Neuron (in vitro differentiated cells): ENCODE data around the gene DNAJC28.
A peak's percentile ranks its signal among the peaks of the same experiment; 100 is the strongest.
"Not testable (repeated sequence)": the region's sequence is repeated elsewhere in the genome, so short reads cannot be mapped to it uniquely, and the experiment has no call there.

Source experiments
- H2AFZ ChIP-seq: one replicate; pipeline ENCODE4 v1.6.1; 2013; ENCODE audit warnings: low read depth, mild to moderate bottlenecking, inconsistent platforms, low read length, moderate library complexity
- H3K27me3 ChIP-seq: one replicate; pipeline ENCODE4 v1.6.1; 2013; ENCODE audit warnings: low read length; ENCODE audit not compliant: insufficient read depth
- H3K36me3 ChIP-seq: one replicate; pipeline ENCODE4 v1.6.1; 2013; ENCODE audit warnings: low read length; ENCODE audit not compliant: insufficient read depth
- H3K4me1 ChIP-seq: one replicate; pipeline ENCODE4 v1.6.1; 2013; ENCODE audit warnings: low read length; ENCODE audit not compliant: insufficient read depth
- H3K4me3 ChIP-seq: 2 replicates; pipeline ENCODE4 v1.5.1; 2013; ENCODE audit warnings: mild to moderate bottlenecking, low read length, moderate library complexity
- H3K9me3 ChIP-seq: one replicate; pipeline ENCODE4 v1.6.1; 2013; ENCODE audit warnings: low read length

The DNAJC28 gene

DNA sequence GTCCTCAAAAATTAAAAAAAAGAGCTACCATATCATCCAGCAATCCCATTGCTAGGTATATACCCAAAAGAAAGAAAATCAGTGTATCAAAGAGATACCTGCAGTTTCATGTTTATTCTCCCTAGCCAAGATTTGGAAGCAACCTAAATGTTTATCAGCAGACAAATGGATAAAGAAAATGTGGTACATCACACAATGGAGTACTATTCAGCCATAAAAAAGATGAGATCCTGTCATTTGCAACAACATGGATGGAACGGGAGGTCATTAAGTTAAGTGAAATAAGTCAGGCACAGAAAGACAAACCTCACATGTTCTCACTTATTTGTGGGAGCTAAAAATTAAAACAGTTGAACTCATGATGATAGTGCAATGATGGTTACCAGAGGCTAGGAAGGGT, 15.5 kb upstream of the DNAJC28 start:
- not testable (repeated sequence) for H3K4me3 ChIP-seq, H3K27me3 ChIP-seq, H3K4me1 ChIP-seq, H3K9me3 ChIP-seq, H2AFZ ChIP-seq
- peaks cover 68% of the 10 kb centered on the region for H3K36me3 ChIP-seq

DNA sequence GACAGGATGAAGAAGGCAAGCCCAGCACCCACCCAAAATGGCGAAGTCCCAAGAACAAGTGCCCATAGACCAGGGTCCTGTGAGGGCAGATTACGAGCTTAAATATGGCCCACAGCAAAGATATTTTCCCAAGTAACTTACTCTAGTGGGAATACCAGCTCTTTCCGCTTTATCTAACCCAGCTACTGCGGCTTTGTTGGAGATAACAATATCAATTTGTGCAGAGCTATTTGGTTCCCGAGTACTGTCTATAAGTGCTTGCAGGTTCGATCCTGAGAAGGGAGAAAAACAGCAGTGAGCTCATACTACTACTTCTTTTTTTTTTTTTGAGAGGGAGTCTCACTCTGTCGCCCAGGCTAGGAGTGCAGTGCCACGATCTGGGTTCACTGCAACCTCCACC, 14.3 kb upstream of the DNAJC28 start:
- Histone ChIP-seq H2AFZ (no peak overlapping the region), H3K36me3 (peaks cover 59% of the 10 kb centered on the region), H3K4me3 (no peak overlapping the region), H3K27me3 (no peaks in the 10 kb centered on the region), H3K9me3 (peaks cover 5% of the 10 kb centered on the region), H3K4me1 (no peaks in the 10 kb centered on the region)

DNA sequence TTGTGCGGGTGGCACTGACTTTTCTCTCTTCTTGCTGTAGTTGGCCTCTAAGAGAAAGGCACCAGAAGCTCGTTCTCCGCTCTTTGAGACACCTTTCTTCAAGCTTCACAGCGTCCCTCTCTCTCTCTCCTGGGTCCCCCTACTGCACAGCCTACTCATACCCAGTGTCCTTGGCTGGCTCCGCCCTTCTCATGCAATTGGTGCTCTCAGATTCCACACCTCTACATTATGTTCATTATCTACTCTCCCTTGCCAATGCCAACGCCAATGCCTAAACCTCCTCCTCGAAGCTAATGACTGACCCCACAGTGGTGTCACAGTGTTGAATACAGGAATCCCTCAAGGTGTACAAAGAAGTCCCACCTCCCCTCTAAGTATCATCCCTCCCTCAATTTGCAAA, 4.8 kb upstream of the DNAJC28 start:
- Histone ChIP-seq H3K4me1 (no peaks in the 10 kb centered on the region), H2AFZ (no peak overlapping the region), H3K36me3 (no peaks in the 10 kb centered on the region), H3K27me3 (no peaks in the 10 kb centered on the region), H3K4me3 (no peak overlapping the region), H3K9me3 (no peaks in the 10 kb centered on the region)

DNA sequence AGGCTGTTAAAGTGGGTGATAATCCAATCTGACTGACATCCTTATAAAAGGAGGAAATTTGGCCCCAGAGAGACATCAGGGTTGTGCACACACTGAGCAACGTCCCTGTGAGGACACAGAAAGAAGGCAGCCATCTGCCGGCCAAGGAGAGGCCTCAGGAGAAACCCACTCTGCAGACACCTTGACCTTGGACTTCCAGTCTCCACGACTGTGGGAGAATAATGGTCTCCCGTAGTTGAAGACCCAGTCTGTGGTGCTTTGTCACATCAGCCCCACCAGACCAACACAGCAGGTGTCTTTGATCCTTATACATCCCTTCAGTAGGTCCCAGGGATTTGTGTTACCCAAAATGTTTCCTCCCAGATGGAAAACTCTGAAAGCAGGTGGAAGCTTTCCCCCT, 4.2 kb upstream of the DNAJC28 start:
- H2AFZ ChIP-seq: no peak overlapping the region
- peaks cover 4% of the 10 kb centered on the region for H3K4me1 ChIP-seq
- H3K27me3 ChIP-seq: no peaks in the 10 kb centered on the region
- H3K36me3 ChIP-seq: no peaks in the 10 kb centered on the region
- H3K4me3 ChIP-seq: no peak overlapping the region
- H3K9me3 ChIP-seq: no peaks in the 10 kb centered on the region

DNA sequence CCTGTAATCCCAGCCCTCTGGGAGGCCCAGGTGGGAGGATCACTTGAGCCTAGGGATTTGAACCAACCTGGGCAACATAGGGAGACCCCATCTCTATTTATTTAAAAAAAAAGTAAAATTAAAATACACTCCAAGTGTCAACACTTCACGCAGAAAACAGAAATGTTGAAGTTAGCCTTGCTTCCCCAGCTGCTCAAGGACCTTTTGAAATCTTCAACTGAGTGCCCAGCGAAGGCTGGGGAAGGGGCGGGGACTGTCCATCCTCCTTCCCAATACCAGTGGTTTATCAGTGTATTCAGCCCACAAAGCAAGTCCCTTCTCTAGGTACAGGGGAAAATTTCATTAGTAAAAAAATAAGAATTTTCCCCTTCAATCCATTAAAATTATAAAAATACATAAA, 2.2 kb upstream of the DNAJC28 start:
- Histone ChIP-seq H3K36me3 (no peaks in the 10 kb centered on the region), H3K4me3 (no peak overlapping the region), H3K4me1 (peaks cover 5% of the 10 kb centered on the region), H2AFZ (no peak overlapping the region), H3K27me3 (no peaks in the 10 kb centered on the region), H3K9me3 (no peaks in the 10 kb centered on the region)

DNA sequence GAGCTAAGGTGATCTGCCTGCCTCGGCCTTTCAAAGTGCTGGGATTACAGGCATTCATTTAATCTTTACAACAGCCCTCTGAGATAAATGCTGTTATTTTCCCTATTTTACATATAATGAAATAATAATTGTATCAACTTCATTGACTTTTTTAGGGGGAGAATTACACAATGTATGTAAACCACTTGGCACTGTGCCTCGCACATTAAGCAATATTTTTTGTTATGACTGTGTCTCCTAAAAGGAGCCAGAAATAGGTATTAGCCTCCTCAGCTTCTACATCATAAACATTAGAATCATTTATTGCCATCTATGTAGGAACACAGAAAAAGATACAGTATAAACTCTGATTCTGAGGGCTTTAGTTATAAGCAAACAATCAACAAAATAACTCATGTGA, 1.1 kb upstream of the DNAJC28 start:
- peaks cover 5% of the 10 kb centered on the region for H3K4me1 ChIP-seq
- no peaks in the 10 kb centered on the region for H3K9me3 ChIP-seq
- H2AFZ ChIP-seq: no peak overlapping the region
- no peak overlapping the region for H3K4me3 ChIP-seq
- no peaks in the 10 kb centered on the region for H3K36me3 ChIP-seq
- no peaks in the 10 kb centered on the region for H3K27me3 ChIP-seq

DNA sequence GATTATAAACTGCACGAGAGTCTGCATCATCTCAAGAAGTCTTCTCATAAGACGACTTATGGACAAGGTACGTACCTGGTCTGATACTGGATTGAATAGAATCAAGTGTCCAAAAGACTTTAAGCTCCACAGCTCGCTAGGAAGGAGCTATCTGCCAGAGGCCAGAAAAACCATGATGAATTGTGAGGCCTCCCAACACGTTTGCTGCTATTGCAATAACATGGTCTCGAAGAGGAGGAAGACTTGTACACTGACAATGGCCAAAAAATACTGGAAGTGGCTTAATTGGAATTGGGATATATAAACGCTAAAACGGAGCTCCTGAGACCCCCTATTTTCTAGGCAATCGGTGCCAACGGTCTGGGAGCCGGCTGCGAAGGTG, 534 bp downstream of the DNAJC28 start:
- no peaks in the 10 kb centered on the region for H3K27me3 ChIP-seq
- no peaks in the 10 kb centered on the region for H3K36me3 ChIP-seq
- H3K9me3 ChIP-seq: no peaks in the 10 kb centered on the region
- H3K4me1 ChIP-seq: peaks cover 5% of the 10 kb centered on the region
- peak overlapping the region; percentile 72 for H2AFZ ChIP-seq
- peak overlapping the region; percentile 73 for H3K4me3 ChIP-seq

DNA sequence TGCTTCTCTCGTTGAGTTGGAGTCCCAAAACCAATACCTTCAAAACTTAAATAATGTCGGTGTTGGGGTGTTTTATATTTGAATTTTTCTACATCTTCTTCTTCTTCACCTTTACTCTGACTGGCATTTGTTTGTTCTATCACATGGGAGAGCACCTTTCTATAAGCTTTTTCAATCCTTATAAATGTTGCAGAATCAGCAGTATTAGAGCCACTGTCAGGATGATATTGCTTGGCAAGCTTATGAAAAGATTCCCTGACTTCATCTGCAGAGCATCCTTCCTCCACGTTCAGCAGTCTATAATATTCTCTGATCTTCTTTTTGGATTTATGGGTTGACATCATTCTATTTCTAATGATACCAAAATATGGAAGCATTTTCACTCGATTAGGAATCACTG, 2.6 kb downstream of the DNAJC28 start:
- no peaks in the 10 kb centered on the region for H3K36me3 ChIP-seq
- no peak overlapping the region for H2AFZ ChIP-seq
- no peaks in the 10 kb centered on the region for H3K9me3 ChIP-seq
- no peaks in the 10 kb centered on the region for H3K27me3 ChIP-seq
- no peak overlapping the region for H3K4me3 ChIP-seq
- H3K4me1 ChIP-seq: peaks cover 5% of the 10 kb centered on the region

DNA sequence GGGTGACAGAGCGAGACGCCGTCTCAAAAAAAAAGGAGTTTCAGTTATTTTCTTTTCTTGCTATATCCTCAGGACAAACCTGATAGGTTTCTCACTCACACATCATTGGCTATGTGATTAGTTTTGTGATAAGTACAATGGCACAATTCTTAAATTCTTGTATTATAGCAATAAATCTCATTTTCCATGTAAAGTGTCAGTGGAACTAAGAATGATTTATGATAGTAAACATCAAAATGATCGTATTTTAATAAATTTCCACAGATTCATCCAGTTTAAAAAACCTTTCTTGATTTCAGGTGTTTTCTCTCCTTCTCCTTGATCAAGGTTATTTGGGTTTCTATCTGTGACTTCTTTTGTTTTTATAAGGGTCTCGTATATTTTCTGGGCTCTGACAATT, 3.5 kb downstream of the DNAJC28 start:
- H3K27me3 ChIP-seq: no peaks in the 10 kb centered on the region
- H2AFZ ChIP-seq: no peak overlapping the region
- H3K9me3 ChIP-seq: no peaks in the 10 kb centered on the region
- H3K4me1 ChIP-seq: peaks cover 5% of the 10 kb centered on the region
- no peaks in the 10 kb centered on the region for H3K36me3 ChIP-seq
- no peak overlapping the region for H3K4me3 ChIP-seq

DNA sequence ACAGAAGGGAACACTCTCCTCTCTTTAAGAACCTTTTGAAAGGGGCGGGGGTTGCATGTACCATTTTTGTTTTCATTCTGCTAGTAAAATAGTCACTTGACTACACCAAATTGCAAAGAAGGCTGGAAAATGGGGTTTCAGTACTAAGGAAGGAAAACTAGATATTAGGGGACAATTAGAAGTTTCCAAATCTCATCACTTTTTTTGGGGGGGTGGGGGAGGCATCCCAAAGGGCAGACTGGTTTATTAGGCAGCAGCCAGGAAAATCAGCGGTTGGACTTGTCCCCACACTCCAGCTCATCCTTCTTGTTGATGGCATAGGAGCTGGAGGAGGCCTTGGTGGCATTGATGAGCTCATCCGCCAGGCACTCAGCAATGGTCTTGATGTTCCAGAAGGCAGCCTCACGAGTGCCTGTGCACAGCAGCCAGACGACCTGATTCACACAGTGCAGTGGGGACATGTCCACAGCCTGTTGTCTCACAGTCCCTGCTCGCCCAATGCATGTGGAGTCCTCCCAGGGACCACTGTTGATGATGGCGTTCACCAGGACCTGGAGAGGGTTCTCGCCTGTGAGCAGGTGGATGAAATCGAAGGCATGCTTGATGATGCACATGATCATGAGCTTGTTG, 10.1 kb downstream of the DNAJC28 start:
- Histone ChIP-seq H3K27me3 (no peaks in the 10 kb centered on the region), H3K36me3 (no peaks in the 10 kb centered on the region), H2AFZ (no peak overlapping the region)

DNA sequence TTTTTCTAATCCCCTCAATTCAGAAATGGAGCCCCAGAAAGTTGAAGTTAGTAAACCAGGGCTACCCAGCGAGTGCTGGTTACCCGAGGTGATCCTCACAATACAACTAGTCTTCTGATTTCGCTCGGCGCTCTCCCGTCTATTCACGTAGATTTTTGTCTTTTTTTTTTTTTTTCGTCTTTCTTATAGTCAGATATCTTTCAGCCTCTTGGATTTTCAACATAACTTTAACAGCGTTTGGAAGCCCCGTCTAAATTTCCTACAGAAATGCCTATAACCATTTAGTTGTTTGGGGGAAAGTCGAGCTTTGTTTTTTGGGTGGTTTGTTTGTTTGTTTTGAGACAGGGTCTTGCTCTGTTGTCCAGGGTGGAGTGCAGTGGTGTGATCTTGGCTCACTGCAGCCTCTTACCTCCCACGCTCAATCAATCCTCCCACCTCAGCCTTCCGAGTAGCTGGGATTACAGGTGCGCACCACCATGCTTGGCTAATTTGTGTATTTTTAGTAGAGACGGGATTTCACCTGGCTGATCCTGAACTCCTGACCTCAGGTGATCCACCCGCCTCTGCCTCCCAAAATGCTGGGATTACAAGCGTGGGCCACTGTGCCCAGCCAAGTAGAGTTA, 10.9 kb downstream of the DNAJC28 start:
- Histone ChIP-seq H3K36me3 (no peaks in the 10 kb centered on the region), H3K4me3 (peak overlapping the region; percentile 95), H3K4me1 (peaks cover 8% of the 10 kb centered on the region), H2AFZ (peak overlapping the region; percentile 85), H3K27me3 (no peaks in the 10 kb centered on the region), H3K9me3 (no peaks in the 10 kb centered on the region)

More for the DNA sequence above, 10.1 kb downstream of the DNAJC28 start:
- H3K4me1 ChIP-seq: peaks cover 8% of the 10 kb centered on the region
- H3K4me3 ChIP-seq: no peak overlapping the region
- H3K9me3 ChIP-seq: no peaks in the 10 kb centered on the region

DNA sequence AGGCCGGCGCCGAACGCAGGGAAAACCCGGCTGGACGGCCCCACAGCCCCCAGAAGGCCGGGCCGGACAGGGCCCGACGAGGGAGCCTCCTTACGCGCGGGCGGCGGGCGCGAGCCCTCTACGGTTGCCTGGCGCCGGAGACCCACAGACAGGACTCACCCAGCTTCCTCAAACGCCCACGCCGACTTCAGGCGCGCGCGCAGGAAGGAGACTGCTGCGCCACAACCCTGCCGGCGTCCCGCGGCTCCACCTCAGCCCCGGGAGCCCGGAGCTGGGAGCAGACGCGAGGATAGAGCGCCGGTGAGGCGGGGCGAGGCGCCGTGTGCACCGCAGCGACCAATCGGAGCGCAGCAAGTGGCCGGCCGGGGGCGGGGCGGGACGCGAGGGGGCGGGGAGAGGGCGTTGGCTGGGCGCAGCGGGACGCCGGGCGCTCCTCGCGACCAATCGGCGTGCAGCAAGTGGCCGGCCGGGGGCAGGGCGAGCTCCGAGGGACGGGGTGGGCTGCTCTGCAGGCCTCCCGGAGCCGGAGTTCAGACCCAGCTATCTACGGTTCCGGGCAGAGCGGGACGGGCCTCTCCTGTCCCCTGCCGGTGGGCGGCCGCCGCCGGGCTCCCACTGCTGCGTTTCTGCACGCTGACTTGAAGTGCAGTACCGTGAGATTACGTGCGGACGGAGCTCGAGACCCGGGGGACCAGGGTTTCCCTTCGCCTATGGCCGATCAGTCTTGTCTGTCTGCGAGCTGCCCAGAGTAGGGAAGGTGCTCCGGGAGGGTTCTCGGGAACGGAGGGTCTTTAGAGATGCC, 11.6 kb downstream of the DNAJC28 start, which contains the start of gene TMEM50B:
TSS of gene TMEM50B (minus strand) at position 296 of the 802 bp plus-strand sequence. CDS start 11,089 bp downstream, outside the sequence.
- peak within 1 kb of the TSS; percentile 95 for H3K4me3 ChIP-seq
- no peaks in the 10 kb centered on the region for H3K9me3 ChIP-seq
- H2AFZ ChIP-seq: peak within 1 kb of the TSS; percentile 99
- H3K4me1 ChIP-seq: peaks cover 8% of the 10 kb centered on the region
- H3K27me3 ChIP-seq: no peaks in the 10 kb centered on the region
- no peaks in the 10 kb centered on the region for H3K36me3 ChIP-seq

DNA sequence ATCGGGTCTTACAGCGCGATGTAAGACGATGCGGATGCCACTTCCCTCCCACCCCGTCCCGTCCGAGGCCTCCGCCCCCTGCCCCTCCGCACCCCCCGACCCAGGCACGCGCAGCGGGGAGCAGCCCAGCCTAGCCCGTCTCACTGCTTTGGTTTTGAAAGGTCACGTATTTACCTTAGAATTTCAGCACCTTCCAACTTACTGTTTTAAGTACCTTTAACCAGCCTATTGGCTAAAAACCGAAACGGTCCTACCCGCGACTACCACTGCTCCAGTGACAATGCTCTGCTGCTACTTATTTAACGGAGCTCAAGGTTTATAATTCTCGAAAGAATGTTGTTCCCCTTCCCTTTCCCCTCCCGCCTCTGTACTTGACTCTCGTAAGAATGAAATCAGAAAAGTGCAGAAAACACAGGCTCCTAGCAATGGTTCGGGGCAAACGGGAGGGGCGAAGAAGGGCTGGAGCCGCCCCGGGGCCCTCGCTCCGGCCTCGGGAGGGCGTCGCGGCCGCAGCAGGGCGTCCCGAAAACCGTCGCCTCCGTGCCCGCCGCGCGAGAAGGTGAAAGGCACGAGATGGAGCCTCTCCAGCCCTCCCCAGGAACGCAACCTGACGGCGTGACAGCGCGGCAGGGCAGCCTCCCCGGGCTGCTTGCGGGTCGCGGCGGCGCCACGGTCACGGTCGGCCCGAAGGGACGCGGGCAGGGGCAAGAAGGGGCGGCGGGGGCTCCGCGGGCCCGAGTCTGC, 12.4 kb downstream of the DNAJC28 start:
- H3K36me3 ChIP-seq: no peaks in the 10 kb centered on the region
- H3K9me3 ChIP-seq: no peaks in the 10 kb centered on the region
- H3K4me1 ChIP-seq: peaks cover 8% of the 10 kb centered on the region
- peak overlapping the region; percentile 99 for H2AFZ ChIP-seq
- H3K27me3 ChIP-seq: no peaks in the 10 kb centered on the region
- peak overlapping the region; percentile 95 for H3K4me3 ChIP-seq
